ENCODE results near the gene UBE2G1. TPM values are rescaled to one million over a fixed set of nuclear protein-coding genes. Genes with fewer than 3 reads are reported as not detected.

The UBE2G1 gene
- total RNA-seq, 2 donors from 2014 or later = 26.7 to 29.3 TPM

- Histone ChIP-seq H3K9me3 (no peaks in the 10 kb centered on the region), H3K27me3 (no peaks in the 10 kb centered on the region), H3K36me3 (replicated peaks in 1 of 2; ENCODE audit: insufficient read depth in 1 of 2, low read depth in 2 of 2) (no peaks in the 10 kb centered on the region), H3K4me1 (peaks cover 29% of the 10 kb centered on the region), H3K4me3 (peak overlapping the region; percentile 81 to 99), H3K27ac (peak overlapping the region; percentile 88 to 99 (median 96))
- WGBS, 2 donors = 0 to 1% methylated on average over 14 to 18 of the region's 38 CpGs
- ATAC-seq = peak; percentile 70
- peak; percentile 90 to 94 (median 94) for DNase-seq
- intact Hi-C loops (cut with DNase I) = no loop called here
- peak; percentile 52 to 67 (median 58) for TF ChIP-seq POLR2A (IDR thresholded peaks at IDR 0.05)
- no peak for TF ChIP-seq CTCF (IDR thresholded peaks at IDR 0.05)
Observed at GRCh38 chr17:4365103-4365627, 1.3 kb downstream of the UBE2G1 start.

GRCh38 chr17:4364622-4365041 lies 1.8 kb downstream of the UBE2G1 start:
- Histone ChIP-seq H3K9me3 (no peaks in the 10 kb centered on the region), H3K27ac (peak overlapping the region; percentile 88 to 99 (median 96)), H3K4me3 (no peak overlapping the region), H3K27me3 (no peaks in the 10 kb centered on the region), H3K4me1 (peaks cover 29% of the 10 kb centered on the region), H3K36me3 (replicated peaks in 1 of 2; ENCODE audit: insufficient read depth in 1 of 2, low read depth in 2 of 2) (no peaks in the 10 kb centered on the region)
- intact Hi-C loops (cut with DNase I) = no loop called here
- 54 to 57% methylated on average over 15 to 18 of the region's 18 CpGs for WGBS, 2 donors
- DNase-seq = peak in 2 of 4 donors; percentile 20 to 21
- TF ChIP-seq CTCF (IDR thresholded peaks at IDR 0.05) (no peak), POLR2A (IDR thresholded peaks at IDR 0.05) (no peak)
- no peak for ATAC-seq

GRCh38 chr17:4362141-4362540 lies 4.3 kb downstream of the UBE2G1 start:
- Histone ChIP-seq H3K27ac (no peak overlapping the region), H3K9me3 (no peaks in the 10 kb centered on the region), H3K27me3 (no peaks in the 10 kb centered on the region), H3K4me3 (no peak overlapping the region), H3K36me3 (replicated peaks in 1 of 2; ENCODE audit: insufficient read depth in 1 of 2, low read depth in 2 of 2) (no peaks in the 10 kb centered on the region), H3K4me1 (peaks cover 41% of the 10 kb centered on the region)
- DNase-seq (no peak), ATAC-seq (no peak)
- no peak for TF ChIP-seq POLR2A (IDR thresholded peaks at IDR 0.05)
- TF ChIP-seq CTCF (IDR thresholded peaks at IDR 0.05) = peak in 2 of 7 experiments; percentile 4 to 12
- intact Hi-C loops (cut with DNase I) = no loop called here
- WGBS, 2 donors = 60 to 69% methylated on average over 4 of the region's 4 CpGs

- intact Hi-C loops (cut with DNase I) = no loop called here
- no peak for TF ChIP-seq POLR2A (IDR thresholded peaks at IDR 0.05)
- no peak for TF ChIP-seq CTCF (IDR thresholded peaks at IDR 0.05)
- Histone ChIP-seq H3K27ac (no peak overlapping the region), H3K27me3 (no peaks in the 10 kb centered on the region), H3K4me3 (no peak overlapping the region), H3K4me1 (peaks cover 30% of the 10 kb centered on the region), H3K36me3 (replicated peaks in 1 of 2; ENCODE audit: insufficient read depth in 1 of 2, low read depth in 2 of 2) (no peaks in the 10 kb centered on the region), H3K9me3 (no peaks in the 10 kb centered on the region)
- 91 to 99% methylated on average over 4 of the region's 4 CpGs for WGBS, 2 donors
- no peak for ATAC-seq
- no peak for DNase-seq
Observed at GRCh38 chr17:4358154-4358553, 8.3 kb downstream of the UBE2G1 start.

- H3K36me3 ChIP-seq (replicated peaks in 1 of 2; ENCODE audit: insufficient read depth in 1 of 2, low read depth in 2 of 2) = no peaks in the 10 kb centered on the region
- no peak for DNase-seq
- TF ChIP-seq CTCF (IDR thresholded peaks at IDR 0.05) = no peak
- TF ChIP-seq POLR2A (IDR thresholded peaks at IDR 0.05) = no peak
- no peak for ATAC-seq
- H3K4me3 ChIP-seq = no peak overlapping the region
- no peak overlapping the region for H3K27ac ChIP-seq
- H3K4me1 ChIP-seq = peaks cover 25% of the 10 kb centered on the region
- WGBS, 2 donors = 100% methylated on average over 1 of the region's 1 CpG
- no peaks in the 10 kb centered on the region for H3K9me3 ChIP-seq
- intact Hi-C loops (cut with DNase I) = no loop called here
- H3K27me3 ChIP-seq = no peaks in the 10 kb centered on the region
Observed at GRCh38 chr17:4357671-4358070, 8.8 kb downstream of the UBE2G1 start.

All from body of pancreas (tissue), 4 donors.